ENCODE data around the gene SPIRE2.
"Not testable (repeated sequence)": the region's sequence is repeated elsewhere in the genome, so short reads cannot be mapped to it uniquely, and the experiment has no call there.

Gene SPIRE2

DNA sequence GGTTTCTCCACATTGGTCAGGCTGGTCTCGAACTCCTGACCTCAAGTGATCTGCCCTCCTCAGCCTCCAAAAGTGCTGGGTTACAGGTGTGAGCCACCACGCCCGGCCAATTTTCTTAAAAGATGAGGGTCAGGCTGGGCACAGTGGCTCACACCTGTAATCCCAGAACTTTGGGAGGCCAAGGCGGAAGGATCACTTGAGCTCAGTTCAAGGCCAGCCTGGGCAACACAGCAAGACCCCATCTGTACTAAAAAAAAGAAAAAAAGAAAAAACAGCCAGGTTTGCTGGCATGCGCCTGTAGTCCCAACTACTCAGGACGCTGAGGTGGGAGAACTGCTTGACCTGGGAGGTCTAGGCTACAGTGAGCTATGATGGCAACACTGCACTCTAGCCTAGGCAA lies 44.3 kb upstream of the SPIRE2 start:
- not testable (repeated sequence) for H3K4ac ChIP-seq (ENCODE audit: low read depth, low read length); H3K23ac ChIP-seq (ENCODE audit: low read length); H4K91ac ChIP-seq (ENCODE audit: low read depth, low read length); H3K14ac ChIP-seq (ENCODE audit: low read length); H3K79me1 ChIP-seq (ENCODE audit: low read length); H4K12ac ChIP-seq (ENCODE audit: low read depth, low read length); H2BK5ac ChIP-seq (ENCODE audit: low read depth, low read length, poor library complexity); H3K4me1 ChIP-seq (ENCODE audit: control insufficient read depth in 1 of 2, insufficient read depth in 2 of 2, low read length in 2 of 2); H3K79me2 ChIP-seq (ENCODE audit: control insufficient read depth, insufficient read depth, low read length, poor library complexity); H3K9me3 ChIP-seq (ENCODE audit: insufficient read depth, low read depth, low read length); H3K4me3 ChIP-seq (ENCODE audit: low read depth, low read length); H2AK5ac ChIP-seq (ENCODE audit: low read length); H2BK120ac ChIP-seq (ENCODE audit: insufficient read depth, low read length, poor library complexity); H3K18ac ChIP-seq (ENCODE audit: low read length); H4K8ac ChIP-seq (ENCODE audit: low read depth, low read length); H3K4me2 ChIP-seq (ENCODE audit: low read length); H3K9ac ChIP-seq (ENCODE audit: low read length); H3K27me3 ChIP-seq (ENCODE audit: insufficient read depth, low read length); H2AFZ ChIP-seq (ENCODE audit: insufficient read depth, low read length, poor library complexity); H2BK12ac ChIP-seq (ENCODE audit: low read length); DNase-seq; H3K27ac ChIP-seq (ENCODE audit: low read depth, low read length)
- peaks cover 51 to 57% of the 10 kb centered on the region in 2 experiments for H3K36me3 ChIP-seq (ENCODE audit: control insufficient read depth in 1 of 2, insufficient read depth in 2 of 2, low read length in 2 of 2)
- WGBS (ENCODE audit: extremely low coverage, insufficient coverage, insufficient read length): no CpG with 5 or more reads among the region's 6 CpGs

DNA sequence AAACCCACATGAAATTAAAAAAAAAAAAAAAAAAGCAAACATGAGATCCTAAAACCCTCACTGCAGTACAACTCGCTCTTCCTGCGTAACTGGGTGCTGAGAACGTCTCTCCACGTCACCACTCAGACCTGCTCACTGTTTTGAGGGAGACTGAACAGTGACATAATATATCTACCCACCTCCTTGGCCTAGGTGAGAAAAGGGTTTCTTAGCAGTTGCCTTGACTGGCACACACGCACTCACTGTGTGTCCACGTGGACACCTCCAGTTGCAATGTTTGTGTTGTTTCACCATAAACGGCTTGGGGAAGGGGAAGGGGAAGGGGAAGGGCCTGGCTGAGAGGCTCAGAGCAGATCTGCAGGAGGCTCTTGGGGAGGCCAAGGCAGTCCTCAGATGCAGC lies 43.9 kb upstream of the SPIRE2 start:
- no peak for DNase-seq
- Histone ChIP-seq H3K4me2 (ENCODE audit: low read length) (no peak overlapping the region), H2BK5ac (ENCODE audit: low read depth, low read length, poor library complexity) (no peak overlapping the region), H3K4me1 (ENCODE audit: control insufficient read depth in 1 of 2, insufficient read depth in 2 of 2, low read length in 2 of 2) (no peaks in the 10 kb centered on the region), H3K9ac (ENCODE audit: low read length) (no peak overlapping the region), H3K4me3 (ENCODE audit: low read depth, low read length) (no peak overlapping the region), H3K18ac (ENCODE audit: low read length) (no peak overlapping the region), H3K9me3 (ENCODE audit: insufficient read depth, low read depth, low read length) (no peaks in the 10 kb centered on the region), H3K27ac (ENCODE audit: low read depth, low read length) (no peak overlapping the region), H3K14ac (ENCODE audit: low read length) (no peak overlapping the region), H3K27me3 (ENCODE audit: insufficient read depth, low read length) (no peaks in the 10 kb centered on the region), H2AFZ (ENCODE audit: insufficient read depth, low read length, poor library complexity) (no peak overlapping the region), H3K36me3 (ENCODE audit: control insufficient read depth in 1 of 2, insufficient read depth in 2 of 2, low read length in 2 of 2) (peaks cover 52 to 56% of the 10 kb centered on the region in 2 experiments), H3K79me2 (ENCODE audit: control insufficient read depth, insufficient read depth, low read length, poor library complexity) (no peaks in the 10 kb centered on the region), H4K8ac (ENCODE audit: low read depth, low read length) (no peak overlapping the region), H3K4ac (ENCODE audit: low read depth, low read length) (no peak overlapping the region), H4K91ac (ENCODE audit: low read depth, low read length) (no peak overlapping the region), H2BK12ac (ENCODE audit: low read length) (no peak overlapping the region), H2AK5ac (ENCODE audit: low read length) (no peak overlapping the region), H4K12ac (ENCODE audit: low read depth, low read length) (no peak overlapping the region), H2BK120ac (ENCODE audit: insufficient read depth, low read length, poor library complexity) (no peak overlapping the region), H3K23ac (ENCODE audit: low read length) (no peak overlapping the region), H3K79me1 (ENCODE audit: low read length) (no peaks in the 10 kb centered on the region)
- no CpG with 5 or more reads among the region's 7 CpGs for WGBS (ENCODE audit: extremely low coverage, insufficient coverage, insufficient read length)

DNA sequence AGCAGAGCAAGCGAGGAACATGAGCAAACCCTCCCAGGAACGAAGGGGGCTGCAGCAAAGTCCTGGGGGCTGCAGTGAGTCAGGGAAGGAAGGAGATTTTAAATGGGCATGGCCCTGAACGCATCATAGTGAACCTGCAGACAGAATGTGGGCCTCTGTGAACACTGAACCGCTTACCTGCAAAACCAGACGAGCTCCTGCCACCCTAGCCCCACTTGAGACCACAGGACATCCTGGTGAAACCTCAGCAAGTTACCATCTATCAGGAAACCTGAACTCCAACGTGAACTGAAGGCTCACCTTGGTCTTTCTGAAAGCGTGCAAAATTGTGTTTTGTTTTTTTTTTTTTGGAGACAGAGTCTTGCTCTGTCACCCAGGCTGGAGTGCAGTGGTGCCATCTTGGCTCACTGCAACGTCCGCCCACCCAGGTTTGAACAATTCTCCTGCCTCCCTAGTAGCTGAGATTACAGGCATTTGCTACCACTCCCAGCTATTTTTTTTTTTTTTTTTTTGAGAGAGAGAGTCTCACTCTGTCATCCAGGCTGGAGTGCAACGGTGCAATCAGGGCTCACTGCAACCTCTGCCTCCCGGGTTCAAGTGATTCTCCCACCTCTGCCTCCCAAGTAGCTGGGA lies 42.6 kb upstream of the SPIRE2 start:
- Histone ChIP-seq H2BK12ac (ENCODE audit: low read length) (no peak overlapping the region), H4K8ac (ENCODE audit: low read depth, low read length) (no peak overlapping the region), H3K9me3 (ENCODE audit: insufficient read depth, low read depth, low read length) (no peaks in the 10 kb centered on the region), H3K27me3 (ENCODE audit: insufficient read depth, low read length) (no peaks in the 10 kb centered on the region), H4K12ac (ENCODE audit: low read depth, low read length) (no peak overlapping the region), H3K14ac (ENCODE audit: low read length) (no peak overlapping the region), H3K4ac (ENCODE audit: low read depth, low read length) (no peak overlapping the region), H2AK5ac (ENCODE audit: low read length) (no peak overlapping the region), H4K91ac (ENCODE audit: low read depth, low read length) (no peak overlapping the region), H3K36me3 (ENCODE audit: control insufficient read depth in 1 of 2, insufficient read depth in 2 of 2, low read length in 2 of 2) (peaks cover 49 to 54% of the 10 kb centered on the region in 2 experiments), H3K4me2 (ENCODE audit: low read length) (no peak overlapping the region), H3K18ac (ENCODE audit: low read length) (no peak overlapping the region), H2BK120ac (ENCODE audit: insufficient read depth, low read length, poor library complexity) (no peak overlapping the region), H3K4me3 (ENCODE audit: low read depth, low read length) (no peak overlapping the region), H3K9ac (ENCODE audit: low read length) (no peak overlapping the region), H2BK5ac (ENCODE audit: low read depth, low read length, poor library complexity) (no peak overlapping the region), H3K4me1 (ENCODE audit: control insufficient read depth in 1 of 2, insufficient read depth in 2 of 2, low read length in 2 of 2) (no peaks in the 10 kb centered on the region), H3K79me2 (ENCODE audit: control insufficient read depth, insufficient read depth, low read length, poor library complexity) (no peaks in the 10 kb centered on the region), H3K79me1 (ENCODE audit: low read length) (no peaks in the 10 kb centered on the region), H3K27ac (ENCODE audit: low read depth, low read length) (no peak overlapping the region), H3K23ac (ENCODE audit: low read length) (no peak overlapping the region), H2AFZ (ENCODE audit: insufficient read depth, low read length, poor library complexity) (no peak overlapping the region)
- DNase-seq: no peak
- WGBS (ENCODE audit: extremely low coverage, insufficient coverage, insufficient read length): no CpG with 5 or more reads among the region's 11 CpGs

DNA sequence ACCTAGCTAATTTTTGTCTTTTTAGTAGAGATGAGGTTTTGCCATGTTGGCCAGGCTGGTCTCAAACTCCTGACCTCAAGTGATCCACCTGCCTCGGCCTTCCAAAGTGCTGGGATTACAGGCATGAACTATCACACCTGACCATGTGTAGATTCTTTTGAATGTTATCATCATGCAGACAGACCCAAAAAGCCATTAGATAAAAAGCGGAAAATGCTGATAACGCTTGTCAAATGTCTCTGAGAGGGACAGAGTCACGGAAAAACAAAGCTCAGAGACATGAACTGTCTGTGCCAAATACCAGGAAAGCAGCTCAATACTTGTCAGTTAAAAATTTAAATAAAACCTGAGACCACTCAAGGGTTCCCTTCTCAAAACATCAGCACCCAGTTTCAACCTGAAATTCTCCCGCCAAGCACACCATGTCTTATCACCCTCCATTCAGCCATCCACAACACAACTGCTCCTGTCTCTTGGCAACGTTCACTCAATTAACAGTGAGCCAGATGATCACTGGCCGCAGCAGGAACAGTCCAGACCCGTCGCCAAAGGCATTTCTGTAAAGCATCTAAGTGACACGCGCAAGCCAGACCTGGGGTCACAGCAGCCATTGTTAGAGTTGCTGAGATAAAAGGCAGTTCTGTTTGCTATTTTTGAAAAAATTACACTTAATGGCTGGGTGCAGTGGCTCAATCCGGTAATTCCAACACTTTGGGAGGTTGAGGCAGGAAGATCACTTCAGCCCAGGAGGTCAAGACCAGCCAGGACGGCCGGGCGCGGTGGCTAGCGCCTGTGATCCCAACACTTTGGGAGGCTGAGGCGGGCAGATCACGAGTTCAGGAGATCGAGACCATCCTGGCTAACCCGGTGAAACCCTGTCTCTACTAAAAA lies 41.6 kb upstream of the SPIRE2 start:
- H2AK5ac ChIP-seq (ENCODE audit: low read length): no peak overlapping the region
- no peak overlapping the region for H3K18ac ChIP-seq (ENCODE audit: low read length)
- H2BK12ac ChIP-seq (ENCODE audit: low read length): no peak overlapping the region
- no peaks in the 10 kb centered on the region for H3K27me3 ChIP-seq (ENCODE audit: insufficient read depth, low read length)
- H3K14ac ChIP-seq (ENCODE audit: low read length): no peak overlapping the region
- H3K79me2 ChIP-seq (ENCODE audit: control insufficient read depth, insufficient read depth, low read length, poor library complexity): no peaks in the 10 kb centered on the region
- no CpG with 5 or more reads among the region's 21 CpGs for WGBS (ENCODE audit: extremely low coverage, insufficient coverage, insufficient read length)
- no peak overlapping the region for H2AFZ ChIP-seq (ENCODE audit: insufficient read depth, low read length, poor library complexity)
- no peak overlapping the region for H4K91ac ChIP-seq (ENCODE audit: low read depth, low read length)
- no peak overlapping the region for H2BK5ac ChIP-seq (ENCODE audit: low read depth, low read length, poor library complexity)
- peaks cover 59 to 62% of the 10 kb centered on the region in 2 experiments for H3K36me3 ChIP-seq (ENCODE audit: control insufficient read depth in 1 of 2, insufficient read depth in 2 of 2, low read length in 2 of 2)
- H3K9me3 ChIP-seq (ENCODE audit: insufficient read depth, low read depth, low read length): no peaks in the 10 kb centered on the region
- no peak overlapping the region for H3K27ac ChIP-seq (ENCODE audit: low read depth, low read length)
- H4K8ac ChIP-seq (ENCODE audit: low read depth, low read length): no peak overlapping the region
- H4K12ac ChIP-seq (ENCODE audit: low read depth, low read length): no peak overlapping the region
- no peak overlapping the region for H3K4ac ChIP-seq (ENCODE audit: low read depth, low read length)
- H3K79me1 ChIP-seq (ENCODE audit: low read length): no peaks in the 10 kb centered on the region
- DNase-seq: no peak
- H3K9ac ChIP-seq (ENCODE audit: low read length): no peak overlapping the region
- H3K23ac ChIP-seq (ENCODE audit: low read length): no peak overlapping the region
- H2BK120ac ChIP-seq (ENCODE audit: insufficient read depth, low read length, poor library complexity): no peak overlapping the region
- no peak overlapping the region for H3K4me2 ChIP-seq (ENCODE audit: low read length)
- no peaks in the 10 kb centered on the region for H3K4me1 ChIP-seq (ENCODE audit: control insufficient read depth in 1 of 2, insufficient read depth in 2 of 2, low read length in 2 of 2)
- no peak overlapping the region for H3K4me3 ChIP-seq (ENCODE audit: low read depth, low read length)
